Activated CD4-positive, alpha-beta T cell treated with anti-CD3 and anti-CD28 coated beads, Interleukin-2, amount 50 U/mL, for 24 hours (primary cell): ENCODE results near the gene COLGALT1.
A peak's percentile ranks its signal among the peaks of the same experiment; 100 is the strongest.
"Not testable (repeated sequence)": the region's sequence is repeated elsewhere in the genome, so short reads cannot be mapped to it uniquely, and the experiment has no call there.

ENCODE experiments used
- DNase-seq, 2 donors: peaks; one replicate each; pipeline ENCODE4 v3.0.0-alpha.2; 2020; ENCODE audit warnings: low read depth in 1 of 2, low spot score in 1 of 2

Gene COLGALT1

DNA sequence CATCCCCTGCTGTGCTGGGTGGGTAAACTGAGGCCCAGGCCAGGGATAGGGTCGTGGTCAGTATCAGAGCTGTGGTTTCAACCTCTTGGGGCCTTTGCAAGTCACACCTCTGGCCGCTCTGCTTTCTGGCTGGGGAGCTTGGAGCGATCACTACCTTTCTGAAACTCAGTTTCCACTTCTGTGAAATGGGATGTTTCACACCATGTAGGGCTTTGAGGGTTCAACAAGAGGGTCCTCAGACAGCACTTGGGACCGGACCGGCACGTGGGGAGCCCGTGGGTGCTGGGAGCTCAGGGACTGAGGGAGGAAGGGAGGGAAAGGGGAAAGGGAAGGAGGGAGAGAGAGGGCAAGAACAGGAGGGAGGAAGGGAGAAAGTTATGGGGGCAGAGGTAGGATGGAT is 22.9 kb upstream of the COLGALT1 start:
- no peak for DNase-seq

DNA sequence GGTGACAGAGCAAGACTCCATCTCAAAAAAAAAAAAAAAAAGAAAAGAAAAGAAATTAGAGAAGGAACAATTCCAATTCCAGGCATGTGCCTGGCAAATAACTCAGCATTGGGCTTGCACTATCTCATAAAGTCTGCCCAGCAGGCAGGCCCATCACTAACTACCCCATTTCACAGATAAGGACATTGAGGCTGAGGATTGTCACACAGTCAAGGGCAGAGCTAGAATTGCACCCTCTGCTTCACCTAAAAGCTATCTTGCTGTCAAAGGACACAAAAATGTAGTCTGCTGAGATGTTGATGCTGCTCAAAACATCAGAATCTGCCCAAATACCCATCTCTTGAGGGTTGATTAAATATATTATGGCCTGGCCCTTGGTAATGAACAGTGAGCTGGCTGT is 20.7 kb upstream of the COLGALT1 start:
- no peak for DNase-seq

DNA sequence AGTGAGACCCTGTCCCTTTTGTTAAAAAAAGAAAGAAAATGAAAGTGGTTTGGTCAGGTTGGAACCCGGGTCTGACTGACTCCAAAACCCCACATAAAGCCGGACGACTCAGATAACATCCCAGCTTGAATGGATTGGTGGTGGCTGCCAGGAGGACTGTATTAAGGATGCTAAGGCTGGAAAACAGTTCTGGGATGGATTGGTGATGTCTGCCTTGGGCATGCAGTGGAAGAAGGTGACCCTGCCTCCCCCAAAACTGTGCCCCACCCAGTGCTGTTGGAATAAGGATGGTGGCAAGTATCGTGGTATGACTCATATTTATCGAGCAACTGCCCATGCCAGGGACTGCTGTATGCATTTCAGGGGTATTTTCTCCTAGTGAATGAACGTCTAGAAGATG is 18.5 kb upstream of the COLGALT1 start:
- no peak for DNase-seq

DNA sequence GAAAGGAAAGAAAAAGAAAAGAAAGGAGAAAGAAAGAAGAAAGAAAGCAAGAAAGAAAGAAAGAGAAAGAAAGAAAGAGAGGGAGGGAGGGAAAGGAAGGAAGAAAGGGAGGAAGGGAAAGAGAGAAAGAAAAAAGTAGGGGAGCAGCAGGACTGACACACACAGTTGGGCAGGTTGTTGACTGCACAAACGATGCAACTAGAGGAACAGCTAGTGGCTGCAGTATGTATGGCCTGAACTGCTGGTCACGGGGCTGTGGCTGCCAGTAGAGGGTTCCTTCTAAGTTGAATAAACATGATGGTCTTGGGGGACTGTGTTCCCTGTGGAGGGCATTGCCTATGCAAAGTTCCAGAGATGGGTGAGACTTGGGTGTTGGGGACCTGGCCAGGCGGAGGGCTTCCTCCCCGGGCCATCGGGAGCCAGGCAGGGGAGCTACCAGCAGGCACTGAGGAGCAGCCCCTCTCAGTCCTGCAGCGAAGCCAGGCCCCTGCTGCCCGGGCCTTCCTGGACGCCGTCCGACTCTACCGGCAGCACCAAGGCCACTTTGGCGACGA is 16.7 kb upstream of the COLGALT1 start:
- no peak for DNase-seq

DNA sequence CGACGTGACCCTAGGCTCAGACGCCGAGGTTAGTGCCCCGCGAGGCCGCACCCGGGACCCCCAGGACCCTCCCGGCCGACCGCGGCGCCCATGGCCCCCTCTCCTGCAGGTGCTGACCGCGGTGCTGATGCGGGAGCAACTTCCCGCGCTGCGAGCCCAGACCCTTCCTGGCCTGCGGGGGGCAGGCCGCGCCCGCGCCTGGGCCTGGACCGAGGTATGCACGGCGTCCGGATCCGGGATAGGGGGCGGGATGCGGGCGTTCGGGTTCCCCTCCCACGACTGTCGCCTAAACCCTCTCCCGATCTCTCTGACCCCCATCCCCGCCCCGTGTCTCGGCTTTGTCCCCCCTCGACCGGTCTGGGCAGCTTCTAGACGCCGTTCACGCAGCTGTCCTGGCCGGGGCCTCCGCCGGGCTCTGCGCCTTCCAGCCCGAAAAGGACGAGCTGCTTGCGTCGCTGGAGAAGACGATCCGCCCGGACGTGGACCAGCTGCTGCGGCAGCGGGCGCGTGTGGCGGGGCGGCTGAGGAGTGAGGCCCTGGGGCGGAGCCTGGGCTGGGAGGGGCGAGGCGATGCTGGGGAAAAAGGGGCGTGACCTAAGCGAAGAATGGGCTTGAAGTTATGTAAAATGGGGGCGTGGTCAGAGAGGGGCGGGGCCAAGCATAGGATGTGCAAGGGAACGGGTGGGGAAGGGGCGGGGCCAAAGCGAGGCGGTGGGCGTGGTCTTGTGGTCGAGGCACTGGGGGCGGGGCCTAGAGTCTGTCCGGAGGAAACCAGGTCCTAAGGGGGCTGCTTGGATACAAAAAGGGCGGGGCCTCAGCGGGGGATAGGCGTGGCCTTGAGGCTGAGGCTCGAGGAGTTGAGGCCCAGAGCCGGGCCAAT is 16.0 kb upstream of the COLGALT1 start:
- DNase-seq: peak; percentile 88 to 92

DNA sequence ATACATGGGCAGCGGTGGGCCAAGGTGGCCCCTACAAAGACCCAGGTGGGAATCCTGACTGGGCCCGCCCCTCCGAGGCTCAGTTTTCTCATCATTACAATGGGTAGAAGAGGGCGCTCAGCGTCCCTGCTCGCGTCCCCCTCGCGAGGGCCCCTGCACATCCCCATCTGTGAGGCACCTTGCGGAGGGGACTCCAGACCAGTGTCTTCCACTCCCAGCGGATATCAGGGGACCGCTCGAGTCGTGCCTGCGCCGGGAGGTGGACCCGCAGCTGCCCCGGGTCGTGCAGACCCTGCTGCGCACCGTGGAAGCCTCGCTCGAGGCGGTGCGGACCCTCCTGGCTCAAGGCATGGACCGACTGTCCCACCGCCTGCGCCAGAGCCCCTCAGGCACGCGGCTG is 15.3 kb upstream of the COLGALT1 start:
- no peak for DNase-seq

DNA sequence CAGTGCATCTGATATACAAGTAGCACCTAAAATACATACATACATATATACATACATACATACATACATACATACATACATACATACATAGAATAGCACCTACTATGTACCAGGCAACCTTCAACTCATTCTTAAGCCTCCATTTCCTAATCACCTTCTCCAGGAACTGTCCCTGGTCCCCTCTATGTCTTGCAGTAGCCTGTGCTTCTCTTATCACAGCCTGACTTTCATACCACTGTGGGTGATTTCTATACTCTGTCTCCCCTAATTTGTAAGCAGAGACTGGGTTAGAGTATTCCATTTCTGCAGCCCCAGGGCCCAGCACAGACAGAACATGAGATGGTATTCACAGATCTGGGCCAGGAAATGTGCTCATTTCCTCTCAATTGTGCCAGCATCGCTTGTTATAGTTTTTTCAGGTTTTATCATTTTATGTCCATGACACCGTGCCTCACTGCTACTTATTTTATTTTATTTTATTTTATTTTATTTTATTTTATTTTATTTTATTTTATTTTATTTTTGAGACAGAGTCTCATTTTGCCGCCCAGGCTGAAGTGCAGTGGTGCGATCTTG is 14.2 kb upstream of the COLGALT1 start:
- DNase-seq: no peak

DNA sequence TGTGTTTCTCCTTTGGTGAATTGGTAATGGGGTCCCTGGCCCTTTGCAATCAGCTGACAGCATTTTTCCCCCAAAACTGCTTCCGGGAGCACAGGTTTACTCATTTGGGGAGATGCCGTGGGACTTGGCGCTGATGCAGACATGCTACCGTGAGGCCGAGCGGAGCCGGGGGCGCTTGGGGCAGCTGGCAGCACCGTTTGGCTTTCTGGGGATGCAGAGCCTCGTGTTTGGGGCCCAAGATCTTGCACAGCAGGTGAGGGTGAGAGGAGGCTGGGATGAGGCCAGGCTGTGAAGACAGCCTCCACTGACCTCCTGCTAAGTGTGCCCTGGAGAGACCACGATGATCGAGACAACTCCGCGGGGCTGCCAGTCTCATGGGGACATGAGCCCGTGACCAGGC is 13.4 kb upstream of the COLGALT1 start:
- no peak for DNase-seq

DNA sequence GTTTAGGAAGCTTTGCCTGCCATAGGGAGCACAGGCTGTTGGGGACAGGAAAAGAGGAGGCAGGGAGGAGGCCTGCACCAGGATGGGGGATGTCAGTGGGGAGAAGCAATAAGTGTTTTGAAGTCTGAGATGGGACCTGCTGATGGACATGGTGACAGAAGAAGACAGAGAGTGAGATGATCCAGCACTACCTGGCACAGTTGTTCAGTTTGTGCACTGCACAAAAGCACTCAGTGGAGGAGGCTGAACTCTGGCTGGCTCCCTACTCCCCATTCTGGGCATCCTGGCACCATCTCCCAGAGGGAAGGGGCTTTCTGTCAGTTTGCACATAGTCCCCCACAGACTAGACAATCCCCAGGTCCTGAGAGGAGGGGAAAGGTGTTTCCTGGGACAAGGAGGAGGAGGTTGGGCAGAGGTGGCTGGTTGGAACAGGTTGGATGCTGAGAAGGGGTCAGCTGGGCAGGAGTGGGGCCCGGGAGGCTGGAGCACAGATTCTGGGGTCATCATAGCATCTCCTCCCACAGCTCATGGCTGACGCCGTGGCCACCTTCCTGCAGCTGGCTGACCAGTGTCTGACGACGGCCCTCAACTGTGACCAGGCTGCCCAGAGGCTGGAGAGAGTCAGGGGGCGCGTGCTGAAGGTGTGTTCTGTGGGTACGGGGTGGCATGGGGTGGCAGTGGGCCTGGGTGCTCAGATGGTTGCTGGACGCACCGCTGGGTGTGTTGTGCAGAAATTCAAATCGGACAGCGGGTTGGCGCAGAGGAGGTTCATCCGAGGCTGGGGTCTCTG is 12.5 kb upstream of the COLGALT1 start:
- no peak for DNase-seq

DNA sequence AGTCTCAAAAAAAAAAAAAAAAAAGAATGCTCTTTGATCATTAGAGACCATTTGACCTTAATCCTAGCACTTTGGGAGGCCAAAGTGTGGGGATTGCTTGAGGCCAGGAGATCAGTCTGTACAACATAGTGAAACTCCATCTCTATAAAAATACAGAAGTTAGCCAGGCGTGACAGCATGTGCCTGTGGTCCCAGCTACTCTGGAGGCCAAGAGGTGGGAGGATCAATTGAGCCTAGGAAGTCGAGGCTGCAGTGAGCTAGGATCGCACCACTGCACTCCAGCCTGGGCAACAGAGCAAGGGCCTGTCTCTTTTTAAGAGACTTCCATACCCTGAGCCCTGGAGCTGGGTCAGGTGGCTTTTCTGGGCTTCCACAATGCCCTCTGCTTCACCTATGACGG is 11.5 kb upstream of the COLGALT1 start:
- no peak for DNase-seq

DNA sequence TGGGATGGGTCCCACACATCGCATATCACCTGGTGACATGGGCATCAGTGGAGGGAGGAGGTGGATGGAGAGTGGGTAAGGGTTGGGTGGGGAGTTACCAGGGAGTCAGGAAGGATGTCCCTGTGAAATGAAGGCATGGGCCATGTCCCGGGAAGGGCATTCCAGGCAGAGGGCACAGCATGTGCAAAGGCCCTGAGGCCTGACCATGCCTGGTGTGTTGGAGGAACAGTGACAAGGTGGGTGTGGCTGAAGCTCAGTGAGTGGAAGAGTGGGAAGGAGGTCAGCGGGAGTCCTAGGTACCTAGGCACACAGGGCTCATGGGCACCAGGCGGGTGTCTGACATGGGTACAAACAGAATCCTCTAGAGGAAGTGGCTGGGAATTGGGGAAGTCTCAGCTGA is 11.0 kb upstream of the COLGALT1 start:
- DNase-seq: no peak

DNA sequence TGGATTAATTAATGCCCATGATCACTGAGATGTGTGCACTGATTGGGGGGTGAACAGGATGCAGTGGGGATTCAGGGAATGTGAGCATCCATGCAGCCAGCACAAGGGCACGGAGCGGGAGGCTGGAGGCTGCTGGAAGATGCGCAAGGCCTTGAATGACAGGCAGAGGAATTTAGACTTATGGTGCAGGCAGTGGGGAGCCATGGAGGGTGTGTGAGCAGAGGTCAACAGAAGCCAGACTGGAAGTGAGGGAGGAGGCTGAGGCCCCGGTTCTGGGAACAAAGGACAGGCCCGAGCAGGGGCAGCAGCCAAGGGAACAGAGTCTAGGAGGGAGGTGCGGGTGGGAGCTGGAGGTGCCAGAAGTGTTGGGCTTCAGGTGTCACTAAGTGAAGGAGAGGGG is 7.3 kb upstream of the COLGALT1 start:
- no peak for DNase-seq

DNA sequence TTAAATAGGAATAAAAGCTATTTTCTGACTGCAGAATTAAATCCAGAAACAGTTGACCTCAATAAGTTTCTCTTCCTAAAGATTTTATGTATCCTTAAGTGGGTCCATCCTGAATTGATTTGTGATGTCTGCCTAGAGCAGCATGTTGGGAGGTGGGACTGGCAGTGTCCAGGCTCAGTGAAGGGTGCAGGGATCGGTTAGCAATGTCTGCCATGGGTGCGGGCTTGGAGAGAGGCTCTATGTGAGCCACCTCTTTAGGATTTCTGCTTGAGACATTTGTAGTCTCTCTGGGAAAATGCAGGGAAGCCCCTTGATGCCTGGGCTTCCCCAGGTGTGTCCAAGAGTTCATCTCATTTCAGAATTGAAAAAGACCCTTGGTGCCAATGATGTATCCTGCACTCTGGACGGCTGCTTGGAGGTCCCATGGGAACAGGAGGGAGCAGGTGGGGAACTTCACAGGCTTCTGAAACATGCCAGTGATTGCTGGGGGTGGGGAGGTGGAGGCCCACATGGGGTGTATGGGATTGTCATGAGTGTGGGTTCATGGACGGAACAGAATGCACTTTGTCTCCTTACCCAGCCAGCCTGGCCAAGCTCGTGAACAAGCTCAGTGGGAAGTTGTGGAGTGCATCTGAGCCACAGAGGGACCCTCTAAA is 6.2 kb upstream of the COLGALT1 start:
- no peak for DNase-seq

DNA sequence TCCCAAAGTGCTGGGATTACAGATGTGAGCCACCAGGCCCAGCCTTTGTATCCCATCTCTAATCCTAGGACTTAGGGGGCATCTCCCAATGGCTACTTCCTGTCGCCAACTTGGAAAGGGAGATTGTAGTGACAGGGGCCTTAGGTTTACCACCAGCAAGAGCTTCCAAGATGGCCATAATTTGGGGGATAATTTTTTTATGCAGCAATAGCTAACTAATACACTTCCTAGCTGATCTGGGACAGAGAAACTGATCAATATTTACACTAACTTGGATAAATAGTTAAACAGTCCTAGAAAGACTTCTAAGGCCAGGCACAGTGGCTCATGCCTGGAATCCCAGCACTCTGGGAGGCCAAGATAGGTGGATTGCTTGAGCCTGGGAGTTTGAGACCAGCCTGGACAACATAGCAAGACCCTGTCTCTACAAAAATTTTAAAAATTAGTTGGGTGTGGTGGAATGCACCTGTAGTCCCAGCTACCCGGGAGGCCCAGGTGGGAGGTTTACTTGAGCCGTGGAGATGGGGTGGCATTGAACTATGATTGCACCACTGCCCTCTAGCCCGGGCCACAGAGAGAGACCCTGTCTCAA is 5.3 kb upstream of the COLGALT1 start:
- DNase-seq: no peak

DNA sequence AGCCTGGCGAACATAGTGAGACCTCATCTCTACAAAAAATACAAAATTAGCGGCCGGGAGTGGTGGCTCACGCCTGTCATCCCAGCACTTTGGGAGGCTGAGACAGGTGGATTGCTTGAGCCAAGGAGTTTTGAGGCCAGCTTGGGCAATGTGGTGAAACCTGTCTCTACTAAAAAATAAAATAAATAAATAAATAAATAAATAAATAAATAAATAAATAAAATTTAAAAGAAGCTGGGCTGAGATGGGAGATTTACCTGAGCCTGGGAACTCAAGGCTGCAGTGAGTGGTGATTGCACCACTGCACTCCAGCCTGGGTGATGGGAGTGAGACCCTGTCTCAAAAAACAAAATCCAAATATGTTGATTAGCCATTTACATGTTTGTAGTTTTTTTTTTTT is 2.7 kb upstream of the COLGALT1 start:
- DNase-seq: not testable (repeated sequence)

DNA sequence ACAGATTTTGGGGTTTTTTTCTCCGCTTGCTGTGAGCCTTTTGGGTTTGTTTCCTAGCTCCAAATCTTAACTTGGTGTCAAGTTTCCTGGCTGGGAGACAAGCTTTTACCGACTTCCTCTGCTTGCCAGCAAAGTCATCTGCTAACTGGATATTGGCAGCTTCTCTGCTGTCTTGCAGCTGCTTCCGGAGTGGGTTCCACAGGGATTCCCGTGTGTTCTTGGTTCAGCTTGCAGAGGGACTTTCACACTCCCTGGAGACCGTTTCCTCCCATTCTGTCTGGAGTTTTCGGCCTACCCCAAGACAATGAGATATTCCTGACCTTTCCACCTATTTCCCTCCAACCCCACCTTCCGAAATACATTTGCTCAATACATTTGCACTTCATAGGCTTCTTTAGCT is 2.2 kb upstream of the COLGALT1 start:
- no peak for DNase-seq

DNA sequence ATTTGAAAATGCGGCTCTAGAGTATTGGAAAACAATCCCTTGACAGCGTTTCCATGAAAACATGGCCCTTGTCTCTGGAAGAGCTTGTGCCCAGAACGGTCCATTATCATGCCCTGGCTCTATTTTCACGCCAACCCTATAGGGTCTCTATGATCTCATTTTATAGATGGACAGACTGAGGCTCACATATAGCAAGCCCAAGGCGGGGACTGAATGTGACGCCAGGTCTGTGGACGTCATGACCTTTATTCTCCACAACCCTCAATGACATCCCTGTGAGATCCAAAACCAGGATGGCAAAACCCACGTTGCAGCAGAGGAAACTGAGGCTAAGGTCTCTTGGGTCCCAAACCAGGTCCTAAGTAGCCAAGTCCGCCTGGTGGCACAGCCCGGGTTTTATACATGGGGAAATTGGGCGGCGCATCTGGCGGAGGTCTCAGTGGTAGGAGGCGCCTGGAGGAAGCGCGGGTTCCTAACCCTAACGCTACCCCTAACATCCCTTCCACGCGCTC is 425 bp upstream of the COLGALT1 start:
- DNase-seq: no peak

DNA sequence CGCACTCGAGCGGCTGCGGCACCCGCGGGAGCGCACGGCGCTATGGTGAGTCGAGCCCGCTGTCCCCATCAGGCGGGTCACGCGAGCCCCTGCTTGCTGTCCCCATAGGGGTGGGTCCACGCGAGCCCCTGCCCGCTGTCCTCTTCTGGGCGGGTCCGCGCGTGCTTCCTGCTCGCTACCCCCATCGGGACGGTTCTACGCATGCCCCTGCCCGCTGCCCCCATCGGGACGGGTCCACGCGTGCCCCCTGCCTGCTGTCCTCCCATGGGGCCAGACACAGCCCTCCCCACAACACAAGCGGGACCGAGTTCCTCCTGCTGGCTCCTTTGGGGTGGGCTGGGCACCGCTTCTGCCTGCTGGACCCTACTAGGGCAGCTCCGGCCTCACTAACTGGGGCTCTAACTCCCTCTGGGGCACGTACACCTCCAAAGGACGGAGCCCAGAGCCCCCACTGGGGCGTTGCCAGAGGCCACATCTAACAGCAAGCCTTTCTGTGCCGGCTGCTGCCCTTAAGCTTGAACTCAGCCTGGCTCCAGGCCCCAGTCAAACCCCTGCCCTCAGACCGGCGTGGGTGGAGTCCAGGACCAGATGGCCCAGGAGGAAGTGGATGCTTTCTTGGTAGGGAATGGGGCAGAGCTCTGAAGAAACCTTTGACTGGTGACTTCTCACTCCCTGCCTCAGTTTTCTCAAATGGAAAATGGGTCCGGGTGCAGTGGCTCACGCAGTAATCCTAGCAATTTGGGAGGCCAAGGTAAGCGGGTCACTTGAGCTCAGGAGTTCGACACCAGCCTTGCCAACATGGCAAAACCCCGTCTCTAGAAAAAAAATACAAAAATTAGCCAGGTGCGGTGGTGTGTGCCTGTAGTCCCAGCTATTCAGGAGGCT is 722 bp downstream of the COLGALT1 start:
- peak; percentile 23 to 35 for DNase-seq

DNA sequence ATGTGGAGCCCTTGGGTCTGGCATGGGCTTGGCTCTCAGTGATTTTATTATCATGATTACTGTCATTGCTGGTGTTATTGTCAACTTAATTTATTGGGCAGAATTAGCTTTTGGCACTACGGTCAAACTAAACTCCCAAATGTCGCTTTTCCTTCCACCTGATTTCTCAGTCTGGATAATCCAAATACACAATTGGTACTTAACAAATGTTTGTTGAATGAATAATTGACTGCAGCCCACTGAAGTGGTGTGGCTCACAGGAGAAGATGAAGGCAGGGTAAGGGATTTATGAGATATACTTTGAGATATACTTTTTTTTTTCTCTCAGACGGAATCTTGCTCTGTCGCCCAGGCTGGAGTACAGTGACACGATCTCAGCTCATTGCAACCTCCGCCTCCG is 1.5 kb downstream of the COLGALT1 start:
- DNase-seq: no peak

DNA sequence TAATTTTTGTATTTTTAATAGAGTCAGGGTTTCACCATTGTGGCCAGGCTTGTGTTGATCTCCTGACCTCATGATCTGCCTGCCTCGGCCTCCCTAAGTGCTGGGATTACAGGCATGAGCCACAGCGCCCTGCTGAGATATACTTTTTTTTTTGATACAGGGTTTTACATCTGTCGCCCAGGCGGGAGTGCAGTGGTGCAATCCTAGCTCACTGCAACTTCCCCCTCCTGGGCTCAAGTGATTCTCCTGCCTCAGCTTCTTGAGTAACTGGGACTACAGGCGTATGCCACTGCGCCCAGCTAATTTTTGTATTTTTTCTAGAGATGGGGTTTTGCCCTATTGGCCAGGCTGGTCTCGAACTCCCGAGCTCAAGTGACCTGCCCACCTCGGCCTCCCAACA is 2.0 kb downstream of the COLGALT1 start:
- DNase-seq: no peak
